ENCODE data around the gene TIPRL. TPM values are rescaled to one million over a fixed set of nuclear protein-coding genes. Genes with fewer than 3 reads are reported as not detected.
A peak's percentile ranks its signal among the peaks of the same experiment; 100 is the strongest.

Gene TIPRL
- total and polyA plus RNA-seq, 9 of the 15 experiments (the other 6 are each of a cell fraction or from before 2014, with no cell fraction given): 41.4 to 90.2 (median 69.9) TPM

DNA sequence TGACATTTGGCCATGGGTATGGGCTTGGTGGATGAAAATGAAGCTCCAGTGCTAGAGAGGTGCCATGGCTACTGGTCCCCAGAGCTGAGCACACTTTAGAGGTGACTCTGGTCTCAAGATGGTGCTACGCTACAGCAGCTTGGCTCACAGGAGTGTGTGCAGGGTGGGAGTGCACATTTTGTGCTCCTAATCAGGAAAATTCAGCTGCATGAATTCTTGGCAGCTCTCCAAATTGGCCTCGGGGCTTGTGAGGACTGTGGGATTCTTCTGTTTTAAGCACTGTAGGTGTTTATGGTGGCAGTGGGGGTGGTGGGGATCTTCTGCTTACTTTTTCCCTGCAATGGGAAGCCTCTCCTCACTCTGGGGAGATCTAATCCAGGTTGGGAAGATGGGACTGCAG is 17.3 kb upstream of the TIPRL start (continued):
- TF ChIP-seq, protein P1, sequence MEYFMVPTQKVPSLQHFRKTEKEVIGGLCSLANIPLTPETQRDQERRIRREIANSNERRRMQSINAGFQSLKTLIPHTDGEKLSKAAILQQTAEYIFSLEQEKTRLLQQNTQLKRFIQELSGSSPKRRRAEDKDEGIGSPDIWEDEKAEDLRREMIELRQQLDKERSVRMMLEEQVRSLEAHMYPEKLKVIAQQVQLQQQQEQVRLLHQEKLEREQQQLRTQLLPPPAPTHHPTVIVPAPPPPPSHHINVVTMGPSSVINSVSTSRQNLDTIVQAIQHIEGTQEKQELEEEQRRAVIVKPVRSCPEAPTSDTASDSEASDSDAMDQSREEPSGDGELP (CRISPR knock-in tag; IDR thresholded peaks at IDR 0.05; ENCODE audit: borderline replicate concordance): peak; percentile 67; the same call in 1 of the 2 replicates
- TF ChIP-seq JUND (IDR thresholded peaks at IDR 0.05; ENCODE audit: borderline replicate concordance, low read depth, low read length) (peak; percentile 43; the same call in 1 of the 2 replicates), JUND (tag; IDR thresholded peaks at IDR 0.05; ENCODE audit: borderline replicate concordance, low read depth, low read length) (no peak; the same call in 2 of the 3 replicates), NFIC (IDR thresholded peaks at IDR 0.05) (peak; percentile 99), POLR2AphosphoS5 (IDR thresholded peaks at IDR 0.05; ENCODE audit: control insufficient read depth, insufficient read depth, low read depth, low read length) (peak; percentile 76), MXI1 (IDR thresholded peaks at IDR 0.05; ENCODE audit: low read depth, low read length) (peak; percentile 20; the same call in 1 of the 2 replicates), CREB1 (IDR thresholded peaks at IDR 0.05) (0 out of 2 replicates have a peak, but pooled peaks have one; percentile 25), CREB1 (CRISPR knock-in tag; IDR thresholded peaks at IDR 0.05) (no peak), HDAC2 (IDR thresholded peaks at IDR 0.05) (peak; percentile 64; the same call in 1 of the 2 replicates), GABPA (tag; conservative IDR thresholded peaks at IDR 0.05; ENCODE audit: low read depth) (no peak), SMAD1 (IDR thresholded peaks at IDR 0.05; ENCODE audit: low read depth, low read length, partially characterized antibody) (peak; percentile 75), FOXK2 (conservative IDR thresholded peaks at IDR 0.05 in 1 of 2, IDR thresholded peaks at IDR 0.05 in 1 of 2; ENCODE audit: low read depth in 2 of 2) (no peak), ADNP (tag; IDR thresholded peaks at IDR 0.05) (no peak)
